NCI-H69 (cell line): ENCODE data around the gene RBFOX1.
A peak's percentile ranks its signal among the peaks of the same experiment; 100 is the strongest.

Experiments
- DNase-seq: peaks from one replicate; lab custom pipeline; 2025; lab: John Stamatoyannopoulos, UW

The RBFOX1 gene

GRCh38 chr16:7602291-7602950, 269.8 kb downstream of the RBFOX1 start:
- DNase-seq, result no peak

- DNase-seq, result no peak
These were observed 273.2 kb downstream of the RBFOX1 start for GRCh38 chr16:7605812-7606211.

GRCh38 chr16:7612671-7613070, 280.0 kb downstream of the RBFOX1 start:
- DNase-seq, result no peak

- DNase-seq, result no peak
These were observed 280.9 kb downstream of the RBFOX1 start for GRCh38 chr16:7613518-7613917.

- DNase-seq, result no peak
These were observed 281.6 kb downstream of the RBFOX1 start for GRCh38 chr16:7614021-7614795.

- DNase-seq, result peak; percentile 15
These were observed 282.9 kb downstream of the RBFOX1 start for GRCh38 chr16:7615565-7615964.

- DNase-seq, result peak; percentile 17
These were observed 292.5 kb downstream of the RBFOX1 start for GRCh38 chr16:7624871-7625766.

GRCh38 chr16:7628981-7629380, 296.3 kb downstream of the RBFOX1 start:
- no peak for DNase-seq

- no peak for DNase-seq
These were observed 296.9 kb downstream of the RBFOX1 start for GRCh38 chr16:7629571-7629970.

- no peak for DNase-seq
These were observed 304.8 kb downstream of the RBFOX1 start for GRCh38 chr16:7637446-7637845.

- no peak for DNase-seq
These were observed 305.7 kb downstream of the RBFOX1 start for GRCh38 chr16:7638306-7638705.

GRCh38 chr16:7640334-7640733, 307.7 kb downstream of the RBFOX1 start:
- no peak for DNase-seq

GRCh38 chr16:7644176-7644575, 311.5 kb downstream of the RBFOX1 start:
- no peak for DNase-seq

GRCh38 chr16:7644811-7645210, 312.2 kb downstream of the RBFOX1 start:
- no peak for DNase-seq

- peak; percentile 3 for DNase-seq
These were observed 314.3 kb downstream of the RBFOX1 start for GRCh38 chr16:7646821-7647500.

- no peak for DNase-seq
These were observed 317.8 kb downstream of the RBFOX1 start for GRCh38 chr16:7650431-7650830.

- DNase-seq, result no peak
These were observed 319.3 kb downstream of the RBFOX1 start for GRCh38 chr16:7651803-7652570.

- no peak for DNase-seq
These were observed 321.3 kb downstream of the RBFOX1 start for GRCh38 chr16:7653746-7654461.

- no peak for DNase-seq
These were observed 343.0 kb downstream of the RBFOX1 start for GRCh38 chr16:7675628-7676027.

- DNase-seq, result no peak
These were observed 347.7 kb downstream of the RBFOX1 start for GRCh38 chr16:7680296-7680695.

- no peak for DNase-seq
These were observed 356.2 kb downstream of the RBFOX1 start for GRCh38 chr16:7688811-7689210.
